GM19324 (cell line): ENCODE results near the gene ARPC4.
"Not testable (repeated sequence)": the region's sequence is repeated elsewhere in the genome, so short reads cannot be mapped to it uniquely, and the experiment has no call there.

Experiments
- ATAC-seq: cut with Tn5 transposase; IDR thresholded peaks from one replicate; pipeline ENCODE4 v1.9.1; 2021; ENCODE audit warnings: mild to moderate bottlenecking, moderate library complexity; ENCODE audit not compliant: unreplicated experiment, low FRiP score

The ARPC4 gene

GRCh38 chr3:9815986-9816385, 23.1 kb downstream of the ARPC4 start:
- ATAC-seq: no peak

- ATAC-seq: no peak
Measured at GRCh38 chr3:9817436-9817835, 24.6 kb downstream of the ARPC4 start.

GRCh38 chr3:9818666-9819335, 25.9 kb downstream of the ARPC4 start:
- ATAC-seq: no peak

- ATAC-seq: no peak
Measured at GRCh38 chr3:9820543-9820942, 27.7 kb downstream of the ARPC4 start.

- ATAC-seq: no peak
Measured at GRCh38 chr3:9820946-9821345, 28.1 kb downstream of the ARPC4 start.

GRCh38 chr3:9825451-9826040, 32.7 kb downstream of the ARPC4 start:
- ATAC-seq: no peak

GRCh38 chr3:9826815-9827573, 34.1 kb downstream of the ARPC4 start:
- ATAC-seq: no peak

- ATAC-seq: no peak
Measured at GRCh38 chr3:9828801-9829755, 36.2 kb downstream of the ARPC4 start.

GRCh38 chr3:9831253-9831652, 38.4 kb downstream of the ARPC4 start:
- ATAC-seq: no peak

- no peak for ATAC-seq
Measured at GRCh38 chr3:9833078-9833477, 40.2 kb downstream of the ARPC4 start.

- no peak for ATAC-seq
Measured at GRCh38 chr3:9834520-9835380, 41.9 kb downstream of the ARPC4 start.

- no peak for ATAC-seq
Measured at GRCh38 chr3:9837701-9838582, 45.1 kb downstream of the ARPC4 start.

- no peak for ATAC-seq
Measured at GRCh38 chr3:9838856-9839255, 46.0 kb downstream of the ARPC4 start.

- ATAC-seq: no peak
Measured at GRCh38 chr3:9841015-9841414, 48.1 kb downstream of the ARPC4 start.

GRCh38 chr3:9843715-9844438, 51.0 kb downstream of the ARPC4 start, which contains the start of gene RPUSD3:
Gene RPUSD3, minus strand, starts transcription at chr3:9844008. Its CDS starts 18 bp downstream, at chr3:9843990.
- ATAC-seq: peak; percentile 97

- ATAC-seq: no peak
Measured at GRCh38 chr3:9846231-9846630, 53.3 kb downstream of the ARPC4 start.

- ATAC-seq: no peak
Measured at GRCh38 chr3:9846931-9847488, 54.1 kb downstream of the ARPC4 start.

GRCh38 chr3:9847870-9848269, 55.0 kb downstream of the ARPC4 start:
- not testable (repeated sequence) for ATAC-seq
